OCI-LY7 (cell line): Measurements from ENCODE around the gene C6orf89. TPM values are rescaled to one million over a fixed set of nuclear protein-coding genes. Genes with fewer than 3 reads are reported as not detected.

Experiments
- BruUV-seq: library from RNA; stranded (reverse); fragments of 400-500 nt; replicated peaks from 2 replicates; lab custom pipeline; 2021; lab: Mats Ljungman, UMichigan
- CTCF ChIA-PET: fragments of 300-600 bp; sonication (Branson Sonifier 250); formaldehyde crosslinking; loops from one replicate; lab custom pipeline; 2022; ENCODE audit warnings: antibody characterized with exemption; ENCODE audit not compliant: unreplicated experiment; lab: Charles Lee
- POLR2A ChIA-PET: fragments of 300-600 bp; sonication (Branson Sonifier 250); formaldehyde crosslinking; loops from one replicate; lab custom pipeline; 2022; ENCODE audit warnings: antibody characterized with exemption; lab: Charles Lee
- DNase-seq: peaks from one replicate; pipeline ENCODE4 v3.0.0-alpha.2; 2015; ENCODE audit warnings: low spot score
- H2AFZ ChIP-seq: fragments of 200-600 bp; sonication (generic), shearing (Covaris generic); 2 replicates; pipeline ENCODE4 v1.6.1; 2014; ENCODE audit warnings: mild to moderate bottlenecking, antibody characterized with exemption, low read length, moderate library complexity
- H3K27ac ChIP-seq: fragments of 200-600 bp; sonication (generic); 2 replicates; pipeline ENCODE4 v1.5.1; 2014; ENCODE audit warnings: mixed run types, low read depth, mild to moderate bottlenecking, moderate library complexity, low read length, inconsistent platforms; ENCODE audit not compliant: poor library complexity, severe bottlenecking
- H3K36me3 ChIP-seq: fragments of 200-600 bp; sonication (generic); 2 replicates; pipeline ENCODE4 v1.6.1; 2014; ENCODE audit warnings: mild to moderate bottlenecking, antibody characterized with exemption, low read length, moderate library complexity, mixed read lengths; ENCODE audit not compliant: insufficient read depth
- H3K4me1 ChIP-seq: fragments of 200-600 bp; sonication (generic); 2 replicates; pipeline ENCODE4 v1.5.1; 2014; ENCODE audit warnings: mild to moderate bottlenecking, low read length; ENCODE audit not compliant: insufficient read depth, poor library complexity, severe bottlenecking
- H3K4me2 ChIP-seq: fragments of 200-600 bp; sonication (generic); 2 replicates; pipeline ENCODE4 v1.6.1; 2014; ENCODE audit warnings: mild to moderate bottlenecking, low read length
- H3K4me3 ChIP-seq: fragments of 200-600 bp; sonication (generic); 2 replicates; pipeline ENCODE4 v1.5.1; 2014; ENCODE audit warnings: mild to moderate bottlenecking, low read depth, low read length; ENCODE audit not compliant: poor library complexity, severe bottlenecking
- H3K79me2 ChIP-seq: fragments of 200-600 bp; sonication (generic); 2 replicates; pipeline ENCODE4 v1.6.1; 2016; ENCODE audit warnings: low read depth, mild to moderate bottlenecking, low read length, moderate library complexity, mixed read lengths; ENCODE audit not compliant: insufficient read depth
- H3K9me2 ChIP-seq: fragments of 200-600 bp; sonication (generic); 2 replicates; pipeline ENCODE4 v1.6.1; 2016; ENCODE audit warnings: mild to moderate bottlenecking, low read length, mixed read lengths; ENCODE audit not compliant: insufficient read depth
- H3K9me3 ChIP-seq: fragments of 200-600 bp; sonication (generic); 2 replicates; pipeline ENCODE4 v1.6.1; 2014; ENCODE audit warnings: mild to moderate bottlenecking, mixed run types, low read length, mixed read lengths
- H4K20me1 ChIP-seq: fragments of 200-600 bp; sonication (generic); 2 replicates; pipeline ENCODE4 v1.6.1; 2014; ENCODE audit warnings: mild to moderate bottlenecking, antibody characterized with exemption, low read length, moderate library complexity, mixed read lengths; ENCODE audit not compliant: insufficient read depth
- EZH2phosphoT487 ChIP-seq: fragments of 200-600 bp; sonication (generic); IDR thresholded peaks from 2 replicates; pipeline ENCODE4 v1.6.1; 2018; ENCODE audit warnings: low read depth, borderline replicate concordance, mild to moderate bottlenecking, mixed run types, antibody characterized with exemption, low read length, moderate library complexity, mixed read lengths
- intact Hi-C: fragments of 100-400 bp; cut with micrococcal nuclease; formaldehyde crosslinking; loops from one replicate; pipeline ENCODE4 v1.10.0; 2022; ENCODE audit not compliant: unreplicated experiment
- total RNA-seq, 2 experiments: library from RNA; depleted of rRNA in 1 of 2; stranded (reverse); fragments of >200 nt in 1 of 2; shearing (Covaris generic) in 1 of 2; gene quantifications; 2 replicates each; pipeline ENCODE4 v1.2.3, GENCODE V29; 2014 to 2022
- TF ChIP-seq, protein P1 (sequence below): fragments of 200-600 bp; sonication (generic); conservative IDR thresholded peaks from 2 replicates; pipeline ENCODE4 v1.5.1; 2014; ENCODE audit warnings: mild to moderate bottlenecking, antibody characterized with exemption, low read length, moderate library complexity, mixed read lengths

The C6orf89 gene
- total RNA-seq, 2 experiments from 2014 or later = 20.1 to 25.7 TPM

DNA sequence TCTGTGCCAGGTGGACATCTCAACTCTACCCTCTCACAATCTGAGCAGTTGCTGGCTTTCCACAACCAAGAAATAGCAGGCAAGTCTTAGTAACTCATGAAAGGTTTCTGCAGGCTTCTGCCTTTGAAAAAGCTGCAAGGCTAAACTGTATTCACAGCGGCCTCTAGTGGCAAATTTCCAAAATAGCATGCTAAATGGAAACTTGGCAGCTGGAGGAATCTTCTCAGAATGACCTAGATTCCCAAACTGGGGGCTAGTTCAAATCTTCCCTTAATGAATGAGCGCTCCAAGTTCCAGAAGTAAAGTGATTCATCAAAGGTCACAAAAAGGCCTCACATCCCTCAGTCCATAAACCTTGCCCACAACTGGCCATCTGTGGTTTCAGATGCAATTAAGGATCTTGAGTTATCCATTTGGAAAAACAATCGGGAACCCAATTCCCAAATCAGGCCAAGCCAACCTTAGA, 34.6 kb upstream of the C6orf89 start:
- Histone ChIP-seq H3K4me3 (no peak overlapping the region), H3K27ac (no peak overlapping the region), H3K4me2 (no peak overlapping the region), H2AFZ (no peak overlapping the region), H3K9me3 (no peaks in the 10 kb centered on the region), H4K20me1 (0 out of 2 replicates have a peak, but pooled peaks cover 6% of the 10 kb centered on the region), H3K4me1 (no peaks in the 10 kb centered on the region), H3K9me2 (no peaks in the 10 kb centered on the region), H3K36me3 (peaks cover 56% of the 10 kb centered on the region), H3K79me2 (no peaks in the 10 kb centered on the region)
- DNase-seq = peak; percentile 71
- TF ChIP-seq, protein P1, sequence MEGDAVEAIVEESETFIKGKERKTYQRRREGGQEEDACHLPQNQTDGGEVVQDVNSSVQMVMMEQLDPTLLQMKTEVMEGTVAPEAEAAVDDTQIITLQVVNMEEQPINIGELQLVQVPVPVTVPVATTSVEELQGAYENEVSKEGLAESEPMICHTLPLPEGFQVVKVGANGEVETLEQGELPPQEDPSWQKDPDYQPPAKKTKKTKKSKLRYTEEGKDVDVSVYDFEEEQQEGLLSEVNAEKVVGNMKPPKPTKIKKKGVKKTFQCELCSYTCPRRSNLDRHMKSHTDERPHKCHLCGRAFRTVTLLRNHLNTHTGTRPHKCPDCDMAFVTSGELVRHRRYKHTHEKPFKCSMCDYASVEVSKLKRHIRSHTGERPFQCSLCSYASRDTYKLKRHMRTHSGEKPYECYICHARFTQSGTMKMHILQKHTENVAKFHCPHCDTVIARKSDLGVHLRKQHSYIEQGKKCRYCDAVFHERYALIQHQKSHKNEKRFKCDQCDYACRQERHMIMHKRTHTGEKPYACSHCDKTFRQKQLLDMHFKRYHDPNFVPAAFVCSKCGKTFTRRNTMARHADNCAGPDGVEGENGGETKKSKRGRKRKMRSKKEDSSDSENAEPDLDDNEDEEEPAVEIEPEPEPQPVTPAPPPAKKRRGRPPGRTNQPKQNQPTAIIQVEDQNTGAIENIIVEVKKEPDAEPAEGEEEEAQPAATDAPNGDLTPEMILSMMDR = peak; percentile 98
- no peak for TF ChIP-seq EZH2phosphoT487
- CTCF ChIA-PET = interaction anchor here (2.0 to 2.7 kb wide), 2 partner anchors 82 to 92 kb away, joined by 6 to 9 read pairs; no protein-coding TSS in a partner anchor
- BruUV-seq = no TSS peak
- POLR2A ChIA-PET = interaction anchor here (0.6 to 2.1 kb wide), 2 partner anchors 22 to 85 kb away, joined by 4 to 6 read pairs; no protein-coding TSS in a partner anchor
- intact Hi-C loops = loop anchor here (1.0 to 5.0 kb wide), 2 partner anchors 69 to 85 kb away; no protein-coding TSS in a partner anchor

DNA sequence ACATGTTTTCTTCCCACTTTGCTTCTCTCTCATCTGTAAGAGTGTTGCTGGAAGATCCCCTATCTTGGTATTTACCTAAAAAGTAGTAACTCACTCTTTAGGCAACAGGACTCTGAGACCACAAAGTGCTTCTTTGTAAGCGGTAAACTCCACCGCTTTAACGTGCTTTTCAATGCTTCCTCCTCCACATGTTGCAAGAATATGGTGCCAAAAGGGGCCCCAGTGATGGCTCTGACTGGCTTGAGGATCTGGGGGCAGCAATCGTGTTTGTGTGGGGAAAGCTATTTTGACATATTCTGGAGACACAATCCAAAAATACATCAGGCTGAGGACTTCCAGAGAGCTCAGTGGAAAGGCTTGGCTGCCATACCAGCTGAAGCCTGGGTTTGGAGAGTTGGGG, 34.1 kb upstream of the C6orf89 start:
- TF ChIP-seq EZH2phosphoT487 = no peak
- TF ChIP-seq, protein P1 = no peak
- no peak overlapping the region for H3K4me3 ChIP-seq
- no TSS peak for BruUV-seq
- H3K79me2 ChIP-seq = no peaks in the 10 kb centered on the region
- no peaks in the 10 kb centered on the region for H3K9me3 ChIP-seq
- H3K9me2 ChIP-seq = no peaks in the 10 kb centered on the region
- 0 out of 2 replicates have a peak, but pooled peaks cover 6% of the 10 kb centered on the region for H4K20me1 ChIP-seq
- DNase-seq = no peak
- H3K27ac ChIP-seq = no peak overlapping the region
- intact Hi-C loops = loop anchor here (1.0 to 5.0 kb wide), 2 partner anchors 69 to 85 kb away; no protein-coding TSS in a partner anchor
- H3K4me1 ChIP-seq = no peaks in the 10 kb centered on the region
- no peak overlapping the region for H3K4me2 ChIP-seq
- H3K36me3 ChIP-seq = peaks cover 60% of the 10 kb centered on the region
- no peak overlapping the region for H2AFZ ChIP-seq
- ChIA-PET POLR2A (interaction anchor here (0.6 to 2.1 kb wide), 4 partner anchors 21 to 85 kb away, joined by 3 to 6 read pairs (median 4); no protein-coding TSS in a partner anchor), CTCF (interaction anchor here (0.9 to 2.7 kb wide), 3 partner anchors 83 to 92 kb away, joined by 3 to 9 read pairs (median 6); no protein-coding TSS in a partner anchor)
